Epithelial cell of esophagus (primary cell): Measurements from ENCODE around the gene NFIB.
A peak's percentile ranks its signal among the peaks of the same experiment; 100 is the strongest.

Source experiments
- DNase-seq: peaks from one replicate; pipeline ENCODE4 v3.0.0; 2010; ENCODE audit warnings: low read depth
- H3K4me3 ChIP-seq: 2 replicates; pipeline ENCODE4 v1.5.1; 2011; ENCODE audit warnings: mild to moderate bottlenecking, low read length, control low read depth
- TF ChIP-seq, protein P1 (sequence below): IDR thresholded peaks from 2 replicates; pipeline ENCODE4 v1.5.1; 2011; ENCODE audit warnings: low read depth, mild to moderate bottlenecking, low read length, control low read depth, inconsistent platforms; ENCODE audit not compliant: insufficient read depth; ENCODE audit errors: missing control alignments

NFIB gene

DNA sequence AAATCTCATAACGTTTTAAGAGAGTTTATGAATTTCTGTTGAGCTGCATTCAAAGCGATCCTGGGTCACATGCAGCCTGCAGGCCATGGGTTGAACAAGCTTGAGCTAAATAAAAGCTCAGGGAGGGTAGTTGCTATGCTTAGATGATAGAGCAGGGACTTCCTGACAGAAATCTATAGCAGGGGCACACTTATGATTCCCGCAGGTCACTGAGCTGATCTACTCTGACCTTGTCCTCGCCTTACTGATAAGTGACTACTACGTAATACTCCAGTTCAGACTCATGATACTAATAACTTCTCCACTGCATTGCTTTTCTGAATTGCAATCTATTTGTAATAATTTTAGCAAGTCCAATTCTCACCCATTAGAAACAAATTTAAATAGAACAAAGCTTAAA, 90.9 kb downstream of the NFIB start:
- TF ChIP-seq, protein P1, sequence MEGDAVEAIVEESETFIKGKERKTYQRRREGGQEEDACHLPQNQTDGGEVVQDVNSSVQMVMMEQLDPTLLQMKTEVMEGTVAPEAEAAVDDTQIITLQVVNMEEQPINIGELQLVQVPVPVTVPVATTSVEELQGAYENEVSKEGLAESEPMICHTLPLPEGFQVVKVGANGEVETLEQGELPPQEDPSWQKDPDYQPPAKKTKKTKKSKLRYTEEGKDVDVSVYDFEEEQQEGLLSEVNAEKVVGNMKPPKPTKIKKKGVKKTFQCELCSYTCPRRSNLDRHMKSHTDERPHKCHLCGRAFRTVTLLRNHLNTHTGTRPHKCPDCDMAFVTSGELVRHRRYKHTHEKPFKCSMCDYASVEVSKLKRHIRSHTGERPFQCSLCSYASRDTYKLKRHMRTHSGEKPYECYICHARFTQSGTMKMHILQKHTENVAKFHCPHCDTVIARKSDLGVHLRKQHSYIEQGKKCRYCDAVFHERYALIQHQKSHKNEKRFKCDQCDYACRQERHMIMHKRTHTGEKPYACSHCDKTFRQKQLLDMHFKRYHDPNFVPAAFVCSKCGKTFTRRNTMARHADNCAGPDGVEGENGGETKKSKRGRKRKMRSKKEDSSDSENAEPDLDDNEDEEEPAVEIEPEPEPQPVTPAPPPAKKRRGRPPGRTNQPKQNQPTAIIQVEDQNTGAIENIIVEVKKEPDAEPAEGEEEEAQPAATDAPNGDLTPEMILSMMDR, result no peak
- no peak overlapping the region for H3K4me3 ChIP-seq
- no peak for DNase-seq

- TF ChIP-seq, protein P1, result no peak
- H3K4me3 ChIP-seq, result no peak overlapping the region
- DNase-seq, result no peak
Measured at GRCh38 chr9:14222149-14222835, 91.6 kb downstream of the NFIB start.

- no peak overlapping the region for H3K4me3 ChIP-seq
- DNase-seq, result peak; percentile 86
- TF ChIP-seq, protein P1, result no peak
Measured at GRCh38 chr9:14221558-14221957, 92.4 kb downstream of the NFIB start.

GRCh38 chr9:14221119-14221518, 92.8 kb downstream of the NFIB start:
- no peak for DNase-seq
- TF ChIP-seq, protein P1, result no peak

DNA sequence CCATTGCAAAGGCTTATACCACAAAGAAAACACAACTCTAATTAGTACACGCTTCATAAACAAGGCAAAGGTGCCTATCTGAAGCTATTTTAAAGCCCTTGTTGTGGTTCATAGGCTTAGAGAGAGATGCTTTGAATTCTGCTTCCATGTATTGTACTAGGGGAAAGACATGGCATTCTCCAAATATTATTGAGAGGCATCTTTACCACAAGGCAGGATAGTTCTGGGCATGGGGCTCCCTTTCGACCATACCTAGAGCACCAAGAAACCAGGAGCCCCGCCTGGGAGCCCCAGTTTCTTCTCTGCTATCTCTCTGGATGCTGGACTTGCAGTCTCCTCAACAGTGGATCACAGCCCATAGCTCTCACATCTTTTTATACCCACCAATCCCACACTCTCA, 93.7 kb downstream of the NFIB start:
- no peak for DNase-seq
- TF ChIP-seq, protein P1, result no peak
- no peak overlapping the region for H3K4me3 ChIP-seq

More at GRCh38 chr9:14221119-14221518, 92.8 kb downstream of the NFIB start:
- H3K4me3 ChIP-seq, result no peak overlapping the region

DNA sequence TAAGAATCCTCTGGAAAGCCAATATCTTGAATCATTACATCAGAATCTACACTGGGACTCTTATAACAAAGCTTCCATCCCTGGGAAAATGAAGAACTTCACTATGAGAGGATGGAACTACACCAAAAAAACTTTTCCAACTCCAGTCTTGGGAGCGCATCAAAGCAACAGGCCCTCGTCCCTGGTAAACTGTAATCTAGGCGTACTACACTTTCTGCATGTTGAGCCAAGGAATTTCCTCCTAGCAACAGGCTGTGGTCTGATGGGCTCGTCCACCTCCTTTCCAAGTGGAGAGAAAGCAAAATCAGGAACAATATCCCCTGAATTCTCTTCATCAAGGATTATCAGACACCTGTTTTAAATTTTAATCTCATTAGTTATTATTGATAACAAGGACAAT, 94.1 kb downstream of the NFIB start:
- H3K4me3 ChIP-seq, result no peak overlapping the region
- no peak for DNase-seq
- TF ChIP-seq, protein P1, result no peak

DNA sequence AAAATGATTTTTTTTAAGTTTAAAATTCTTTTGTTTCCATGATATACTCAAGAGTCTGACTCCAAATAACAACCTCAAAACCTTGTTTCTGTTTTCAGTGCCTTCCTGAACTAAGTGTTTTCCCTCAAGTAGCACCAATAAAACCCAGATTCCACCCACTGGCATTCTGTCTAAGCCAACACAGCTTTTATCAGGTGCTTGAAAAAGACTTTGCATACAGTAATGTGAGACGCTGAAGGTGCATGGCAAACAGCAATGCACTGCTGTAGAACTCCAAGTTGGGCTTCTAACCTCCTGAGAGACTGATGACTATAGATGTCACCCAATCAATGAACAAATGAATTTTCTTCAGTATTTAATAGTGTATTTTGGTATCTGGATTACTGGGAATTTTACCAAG, 95.7 kb downstream of the NFIB start:
- TF ChIP-seq, protein P1, result no peak
- DNase-seq, result no peak

More for the DNA sequence above, 95.7 kb downstream of the NFIB start:
- no peak overlapping the region for H3K4me3 ChIP-seq
